ENCODE results near the gene BNC2.
A peak's percentile ranks its signal among the peaks of the same experiment; 100 is the strongest.

- TF ChIP-seq CTCF (IDR thresholded peaks at IDR 0.05) (no peak), POLR2AphosphoS5 (IDR thresholded peaks at IDR 0.05; ENCODE audit: low read depth, low read length) (no peak), REST (IDR thresholded peaks at IDR 0.05; ENCODE audit: insufficient read depth in 1 of 2, low read depth in 2 of 2, low read length in 1 of 2) (no peak), SIN3A (IDR thresholded peaks at IDR 0.05; ENCODE audit: borderline replicate concordance, insufficient read depth, low read depth, low read length) (0 out of 2 replicates have a peak, but pooled peaks have one; percentile 26), TCF7L2 (IDR thresholded peaks at IDR 0.05; ENCODE audit: low read depth, low read length) (no peak)
Measured at GRCh38 chr9:16704116-16705110, 166.1 kb downstream of the BNC2 start.

Measured in Panc1 (cell line).